Measurements from ENCODE around the gene BAZ2B.

The BAZ2B gene

DNA sequence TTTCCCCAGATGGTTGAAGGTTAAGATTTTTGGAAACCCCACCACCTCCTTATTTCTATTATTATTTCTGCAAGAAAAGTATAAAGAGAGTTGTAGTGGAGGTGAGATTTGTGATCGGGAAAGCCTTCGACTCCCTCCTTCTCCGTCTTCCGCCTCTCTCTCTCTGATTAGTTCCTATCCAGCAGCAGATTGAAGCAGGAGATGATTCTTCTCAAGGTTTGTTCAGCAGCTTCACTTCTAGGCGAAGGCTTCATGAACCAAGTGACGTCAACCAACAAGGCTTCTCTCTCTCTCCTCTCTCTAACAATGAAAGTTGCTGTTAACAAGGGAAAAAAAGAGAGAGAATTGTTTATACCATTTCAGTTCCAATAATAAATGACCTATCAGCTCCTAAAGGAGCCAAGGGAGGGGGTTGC lies at the start of gene BAZ2B:
TSS of gene BAZ2B (minus strand) at position 263 of the 416 bp plus-strand sequence. CDS start 137,829 bp downstream, outside the sequence.
- Histone ChIP-seq H3K9me3 (replicated peaks in 1 of 11) (no peaks in the 10 kb centered on the region), H3K4me2 (peak within 1 kb of the TSS; percentile 66 to 93 (median 78)), H3K4me1 (peaks cover 14 to 49% (median 24%) of the 10 kb centered on the region in 10 experiments; a peak in 19 of 20 replicates), H4K20me1 (no peaks in the 10 kb centered on the region), H3K36me3 (no peaks in the 10 kb centered on the region), H3K27me3 (0 out of 22 replicates have a peak, but pooled peaks cover 0 to 4% (median 0%) of the 10 kb centered on the region in 11 experiments), H3K27ac (peak within 1 kb of the TSS; percentile 92 to 100 (median 99)), H3K4me3 (peak within 1 kb of the TSS; percentile 76 to 92 (median 82)), H3K9ac (peak within 1 kb of the TSS; percentile 94 to 100 (median 99))
- no peak for TF ChIP-seq Cebpa-rat (IDR thresholded peaks at IDR 0.05)

DNA sequence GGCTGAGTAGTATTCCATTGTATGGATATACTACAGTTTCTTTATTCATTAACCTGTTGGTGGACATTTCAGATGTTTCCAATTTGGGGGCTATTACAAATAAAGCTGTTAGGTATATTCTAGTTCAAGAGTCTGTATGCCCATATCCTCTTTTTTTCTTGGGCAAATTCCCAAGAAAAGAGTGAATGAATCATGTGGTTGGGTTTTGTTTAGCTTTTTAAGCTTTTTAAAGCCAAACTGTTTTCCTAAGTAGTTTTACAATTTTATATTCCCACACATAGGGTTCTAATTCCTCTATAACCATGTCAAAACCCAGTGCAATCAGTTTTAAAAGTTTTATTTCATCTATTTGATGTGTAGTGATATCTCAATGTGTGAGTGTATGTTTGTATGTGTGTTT lies 44.9 kb upstream of the BAZ2B start:
- TF ChIP-seq Cebpa-rat (IDR thresholded peaks at IDR 0.05) = no peak
- no peaks in the 10 kb centered on the region for H3K27me3 ChIP-seq
- H3K27ac ChIP-seq = no peak overlapping the region
- no peak overlapping the region for H3K4me2 ChIP-seq
- H3K4me3 ChIP-seq = no peak overlapping the region
- no peaks in the 10 kb centered on the region for H3K4me1 ChIP-seq
- no peaks in the 10 kb centered on the region for H3K36me3 ChIP-seq
- H3K9me3 ChIP-seq (replicated peaks in 1 of 11) = peaks cover 0 to 7% (median 0%) of the 10 kb centered on the region in 11 experiments; a peak in 7 of 22 replicates
- no peak overlapping the region for H3K9ac ChIP-seq
- H4K20me1 ChIP-seq = no peaks in the 10 kb centered on the region

DNA sequence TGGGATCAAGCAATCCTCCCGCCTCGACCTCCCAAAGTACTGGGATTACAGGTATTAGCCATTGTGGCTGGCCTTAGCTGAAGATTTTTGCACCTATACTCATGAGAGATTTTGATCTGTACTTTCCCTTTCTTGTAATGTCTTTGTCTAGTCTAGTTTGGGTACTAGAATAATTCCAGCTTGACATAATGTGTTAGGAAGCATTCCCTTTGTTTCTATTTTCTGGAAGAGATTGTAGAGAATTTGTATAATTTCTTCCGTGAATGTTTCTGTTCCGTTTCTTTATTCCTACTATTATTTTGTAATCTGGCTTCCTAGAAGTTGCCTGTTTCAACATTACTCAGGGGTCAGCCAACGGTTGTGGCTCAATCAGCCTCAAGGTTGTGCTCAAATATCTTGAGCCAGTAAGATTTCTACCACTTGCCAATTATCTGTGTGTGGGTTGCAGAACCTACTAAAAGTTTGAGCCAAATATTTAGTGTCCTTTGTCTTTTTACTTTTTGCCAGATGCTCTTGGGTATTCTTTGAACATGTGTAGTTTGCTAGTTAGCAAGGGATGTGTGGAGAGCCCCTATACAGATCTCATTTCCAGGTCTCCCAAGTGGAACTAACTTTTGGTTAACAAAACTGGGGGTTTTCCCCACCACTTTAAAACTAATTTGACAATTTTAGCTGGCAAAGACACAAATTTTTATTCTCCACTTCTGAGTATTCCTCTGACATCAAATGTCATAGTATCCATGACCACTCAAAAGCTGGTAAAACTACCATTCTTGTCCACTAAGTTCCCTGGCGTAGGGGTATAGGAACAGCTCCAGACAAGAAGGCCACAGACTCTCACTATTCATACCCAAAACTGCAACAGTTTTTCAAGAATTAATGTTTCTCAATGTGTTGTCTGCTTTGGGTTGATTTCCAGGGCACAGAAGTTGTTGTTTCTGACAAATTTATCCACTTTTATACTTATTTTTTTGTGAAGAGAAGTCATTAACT lies 42.8 kb upstream of the BAZ2B start:
- Histone ChIP-seq H3K27ac (no peak overlapping the region), H3K4me2 (no peak overlapping the region), H3K9ac (no peak overlapping the region), H3K4me3 (no peak overlapping the region), H3K4me1 (no peaks in the 10 kb centered on the region), H3K9me3 (replicated peaks in 1 of 11) (peaks cover 5 to 19% (median 10%) of the 10 kb centered on the region in 11 experiments; a peak in 18 of 22 replicates), H3K36me3 (no peaks in the 10 kb centered on the region), H4K20me1 (no peaks in the 10 kb centered on the region), H3K27me3 (no peaks in the 10 kb centered on the region)
- TF ChIP-seq Cebpa-rat (IDR thresholded peaks at IDR 0.05) = no peak

- no peak overlapping the region for H3K9ac ChIP-seq
- H3K27ac ChIP-seq = no peak overlapping the region
- H3K4me1 ChIP-seq = no peaks in the 10 kb centered on the region
- no peak for TF ChIP-seq Cebpa-rat (IDR thresholded peaks at IDR 0.05)
- no peaks in the 10 kb centered on the region for H4K20me1 ChIP-seq
- no peaks in the 10 kb centered on the region for H3K36me3 ChIP-seq
- no peak overlapping the region for H3K4me2 ChIP-seq
- H3K9me3 ChIP-seq (replicated peaks in 1 of 11) = peaks cover 5 to 19% (median 10%) of the 10 kb centered on the region in 11 experiments; a peak in 18 of 22 replicates
- H3K27me3 ChIP-seq = no peaks in the 10 kb centered on the region
- no peak overlapping the region for H3K4me3 ChIP-seq
Measured at GRCh38 chr2:159653962-159654361, 37.6 kb upstream of the BAZ2B start.

DNA sequence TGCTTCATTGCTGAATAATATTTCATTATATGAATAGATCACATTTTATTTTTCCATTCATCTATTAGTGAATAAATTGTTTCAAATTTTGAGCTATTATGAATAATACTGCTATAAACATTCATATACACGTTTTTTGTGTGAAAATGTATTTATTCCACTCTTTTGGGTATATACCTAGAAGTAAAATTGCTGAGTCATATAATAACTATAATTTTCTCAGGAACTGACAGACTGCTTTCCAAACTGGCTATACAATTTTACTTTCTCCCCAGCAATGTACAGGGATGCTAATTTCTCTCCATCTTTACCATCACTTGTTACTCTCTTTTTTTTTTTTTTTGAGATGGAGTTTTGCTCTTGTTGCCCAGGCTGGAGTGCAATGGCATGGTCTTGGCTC lies 35.5 kb upstream of the BAZ2B start:
- H3K9me3 ChIP-seq (replicated peaks in 1 of 11) = peaks cover 5 to 19% (median 10%) of the 10 kb centered on the region in 11 experiments; a peak in 18 of 22 replicates
- H3K36me3 ChIP-seq = no peaks in the 10 kb centered on the region
- TF ChIP-seq Cebpa-rat (IDR thresholded peaks at IDR 0.05) = no peak

DNA sequence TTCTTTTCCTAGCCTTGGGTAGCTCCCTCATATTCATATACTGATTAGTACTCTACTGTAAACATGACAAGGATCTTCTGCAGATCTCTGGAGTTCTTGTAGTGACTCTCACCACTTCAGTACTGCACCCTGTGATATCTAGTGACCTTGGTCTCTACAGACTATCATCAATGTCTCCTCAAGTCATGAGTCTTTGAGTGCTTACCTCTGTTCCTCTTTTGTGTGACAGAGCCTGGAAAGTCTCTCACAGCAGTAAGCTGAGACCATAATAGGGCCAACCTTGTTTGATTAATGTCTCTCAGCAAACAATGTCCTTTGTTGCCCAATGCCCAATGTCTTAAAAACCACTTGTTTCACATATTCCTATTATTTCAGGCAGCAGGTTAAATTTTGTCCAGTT lies 34.2 kb upstream of the BAZ2B start:
- H3K4me2 ChIP-seq = no peak overlapping the region

More for the DNA sequence above, 35.5 kb upstream of the BAZ2B start:
- Histone ChIP-seq H3K9ac (no peak overlapping the region), H3K4me3 (no peak overlapping the region), H3K4me1 (no peaks in the 10 kb centered on the region), H4K20me1 (no peaks in the 10 kb centered on the region), H3K27me3 (no peaks in the 10 kb centered on the region), H3K27ac (no peak overlapping the region), H3K4me2 (no peak overlapping the region)

DNA sequence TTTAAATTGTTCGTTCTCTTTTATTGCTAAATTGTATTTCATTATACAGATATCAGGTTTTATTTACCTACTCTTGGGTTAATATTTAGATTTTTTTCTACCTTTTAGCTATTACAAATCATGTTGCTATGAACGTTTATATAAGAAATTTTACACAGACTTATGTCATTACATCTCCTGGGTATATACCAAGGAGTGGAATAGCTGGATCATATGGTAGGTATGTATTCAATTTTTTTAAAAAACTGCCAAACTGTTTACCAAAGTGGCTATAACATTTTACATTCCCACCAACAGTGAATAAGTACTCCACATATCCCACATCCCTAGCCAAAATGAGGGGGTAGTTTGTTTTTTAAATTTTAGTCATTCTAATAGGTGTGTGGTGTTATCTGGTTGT lies 32.3 kb upstream of the BAZ2B start:
- H3K27me3 ChIP-seq = no peaks in the 10 kb centered on the region
- no peaks in the 10 kb centered on the region for H3K36me3 ChIP-seq
- no peak for TF ChIP-seq Cebpa-rat (IDR thresholded peaks at IDR 0.05)
- no peaks in the 10 kb centered on the region for H4K20me1 ChIP-seq
- H3K4me1 ChIP-seq = no peaks in the 10 kb centered on the region
- H3K9ac ChIP-seq = no peak overlapping the region
- H3K9me3 ChIP-seq (replicated peaks in 1 of 11) = peaks cover 10 to 19% (median 14%) of the 10 kb centered on the region in 11 experiments; a peak in 21 of 22 replicates
- H3K4me3 ChIP-seq = no peak overlapping the region
- no peak overlapping the region for H3K4me2 ChIP-seq
- H3K27ac ChIP-seq = no peak overlapping the region

More for the DNA sequence above, 34.2 kb upstream of the BAZ2B start:
- no peaks in the 10 kb centered on the region for H4K20me1 ChIP-seq
- no peak overlapping the region for H3K9ac ChIP-seq
- no peak overlapping the region for H3K4me3 ChIP-seq
- no peak for TF ChIP-seq Cebpa-rat (IDR thresholded peaks at IDR 0.05)
- H3K9me3 ChIP-seq (replicated peaks in 1 of 11) = peaks cover 9 to 17% (median 15%) of the 10 kb centered on the region in 11 experiments; a peak in 21 of 22 replicates
- H3K4me1 ChIP-seq = no peaks in the 10 kb centered on the region
- H3K36me3 ChIP-seq = no peaks in the 10 kb centered on the region
- H3K27me3 ChIP-seq = no peaks in the 10 kb centered on the region
- no peak overlapping the region for H3K27ac ChIP-seq

GRCh38 chr2:159647667-159648066 lies 31.3 kb upstream of the BAZ2B start:
- Histone ChIP-seq H3K9ac (no peak overlapping the region), H3K27ac (no peak overlapping the region), H3K4me3 (no peak overlapping the region), H3K4me1 (no peaks in the 10 kb centered on the region), H3K27me3 (no peaks in the 10 kb centered on the region), H3K9me3 (replicated peaks in 1 of 11) (peaks cover 10 to 19% (median 14%) of the 10 kb centered on the region in 11 experiments; a peak in 21 of 22 replicates), H3K36me3 (no peaks in the 10 kb centered on the region), H4K20me1 (no peaks in the 10 kb centered on the region), H3K4me2 (no peak overlapping the region)
- no peak for TF ChIP-seq Cebpa-rat (IDR thresholded peaks at IDR 0.05)

- Histone ChIP-seq H3K4me3 (no peak overlapping the region), H3K9ac (no peak overlapping the region), H3K4me2 (no peak overlapping the region), H4K20me1 (no peaks in the 10 kb centered on the region), H3K27me3 (no peaks in the 10 kb centered on the region), H3K36me3 (no peaks in the 10 kb centered on the region), H3K4me1 (peaks cover 0 to 11% (median 4%) of the 10 kb centered on the region in 10 experiments; a peak in 9 of 20 replicates), H3K27ac (no peak overlapping the region), H3K9me3 (replicated peaks in 1 of 11) (peaks cover 1 to 32% (median 13%) of the 10 kb centered on the region in 11 experiments; a peak in 19 of 22 replicates)
- TF ChIP-seq Cebpa-rat (IDR thresholded peaks at IDR 0.05) = no peak
Measured at GRCh38 chr2:159640176-159640575, 23.8 kb upstream of the BAZ2B start.
